Type B pancreatic cell (in vitro differentiated cells): ENCODE data around the gene TTBK1. TPM values are rescaled to one million over a fixed set of nuclear protein-coding genes. Genes with fewer than 3 reads are reported as not detected.

ENCODE experiments used
- DNase-seq: peaks from one replicate; pipeline ENCODE4 v3.0.0; 2021; ENCODE audit warnings: mixed read lengths; ENCODE audit not compliant: unreplicated experiment; ENCODE audit errors: extremely low spot score
- H3K27ac Mint-ChIP-seq: 2 replicates; pipeline ENCODE4 v1.8.0; 2021; ENCODE audit warnings: mild to moderate bottlenecking, mixed read lengths
- H3K27me3 Mint-ChIP-seq: 2 replicates; pipeline ENCODE4 v1.8.0; 2021; ENCODE audit warnings: mixed read lengths
- H3K36me3 Mint-ChIP-seq: 2 replicates; pipeline ENCODE4 v1.8.0; 2021; ENCODE audit warnings: mixed read lengths
- H3K4me1 Mint-ChIP-seq: one replicate; pipeline ENCODE4 v1.8.0; 2021; ENCODE audit warnings: mixed read lengths; ENCODE audit not compliant: unreplicated experiment
- H3K4me3 Mint-ChIP-seq: 2 replicates; pipeline ENCODE4 v1.8.0; 2021; ENCODE audit warnings: mild to moderate bottlenecking, mixed read lengths
- H3K9me3 Mint-ChIP-seq: 2 replicates; pipeline ENCODE4 v1.8.0; 2021; ENCODE audit warnings: mixed read lengths
- CTCF ChIP-seq: fragments of 200-600 bp; sonication (generic); conservative IDR thresholded peaks from 2 replicates; pipeline ENCODE4 v1.5.0; 2021; ENCODE audit warnings: antibody characterized with exemption, mild to moderate bottlenecking
- long read RNA-seq: library from polyadenylated mRNA; unstranded; transcript quantifications from one replicate; pipeline ENCODE4 v2.0.0, GENCODE V29; 2020
- total RNA-seq: library from RNA; stranded (reverse); gene quantifications from 2 replicates; pipeline ENCODE4 v1.2.1, GENCODE V29; 2021; ENCODE audit warnings: low replicate concordance

TTBK1 gene
- 0.93 and 1.7 TPM in 2 replicates for total RNA-seq
- long read RNA-seq, result 0 reads

- Mint-ChIP-seq H3K36me3 (no peaks in the 10 kb centered on the region), H3K4me1 (peaks cover 10% of the 10 kb centered on the region), H3K4me3 (no peak within 1 kb of the TSS), H3K9me3 (no peaks in the 10 kb centered on the region), H3K27ac (no peak within 1 kb of the TSS), H3K27me3 (peaks cover 7% of the 10 kb centered on the region)
- DNase-seq, result no peak
- TF ChIP-seq CTCF, result no peak
Measured at GRCh38 chr6:43242908-43243663, at the start of gene TTBK1. Gene TTBK1 (plus strand): TSS chr6:43243481. CDS start chr6:43246661, 3,180 bp downstream.

GRCh38 chr6:43193929-43194328 is 49.4 kb upstream of the TTBK1 start:
- H3K4me1 Mint-ChIP-seq, result no peaks in the 10 kb centered on the region
- no peak for TF ChIP-seq CTCF
- H3K9me3 Mint-ChIP-seq, result no peaks in the 10 kb centered on the region
- peaks cover 23% of the 10 kb centered on the region for H3K36me3 Mint-ChIP-seq
- H3K27me3 Mint-ChIP-seq, result no peaks in the 10 kb centered on the region
- no peak overlapping the region for H3K27ac Mint-ChIP-seq
- no peak overlapping the region for H3K4me3 Mint-ChIP-seq
- DNase-seq, result no peak

- Mint-ChIP-seq H3K27ac (no peak overlapping the region), H3K9me3 (no peaks in the 10 kb centered on the region)
- DNase-seq, result no peak
Measured at GRCh38 chr6:43196337-43196736, 46.9 kb upstream of the TTBK1 start.

GRCh38 chr6:43199912-43200311 is 43.4 kb upstream of the TTBK1 start:
- peaks cover 28% of the 10 kb centered on the region for H3K36me3 Mint-ChIP-seq
- H3K27ac Mint-ChIP-seq, result no peak overlapping the region
- no peak overlapping the region for H3K4me3 Mint-ChIP-seq
- no peaks in the 10 kb centered on the region for H3K4me1 Mint-ChIP-seq
- no peak for DNase-seq
- no peak for TF ChIP-seq CTCF
- H3K9me3 Mint-ChIP-seq, result no peaks in the 10 kb centered on the region
- H3K27me3 Mint-ChIP-seq, result no peaks in the 10 kb centered on the region

More at GRCh38 chr6:43196337-43196736, 46.9 kb upstream of the TTBK1 start:
- TF ChIP-seq CTCF, result no peak
- Mint-ChIP-seq H3K36me3 (peaks cover 31% of the 10 kb centered on the region), H3K4me1 (no peaks in the 10 kb centered on the region), H3K4me3 (no peak overlapping the region), H3K27me3 (no peaks in the 10 kb centered on the region)

- TF ChIP-seq CTCF, result no peak
- Mint-ChIP-seq H3K27me3 (no peaks in the 10 kb centered on the region), H3K27ac (no peak overlapping the region), H3K4me3 (no peak overlapping the region), H3K9me3 (no peaks in the 10 kb centered on the region), H3K4me1 (no peaks in the 10 kb centered on the region), H3K36me3 (peaks cover 27% of the 10 kb centered on the region)
- DNase-seq, result no peak
Measured at GRCh38 chr6:43200541-43200940, 42.7 kb upstream of the TTBK1 start.
